Myocyte (in vitro differentiated cells): ENCODE data around the gene MMP27. TPM values are rescaled to one million over a fixed set of nuclear protein-coding genes. Genes with fewer than 3 reads are reported as not detected.

Source experiments
- total RNA-seq: library from RNA; depleted of rRNA; stranded (reverse); fragments of >200 nt; gene quantifications from 2 replicates; pipeline ENCODE4 v1.2.3, GENCODE V29; 2014

Gene MMP27
- total RNA-seq, 1 donor from 2014 or later: not detected

Other genes starting within 250 kb of the MMP27 start
- gene MMP7, start 175.0 kb downstream of the MMP27 start, total RNA-seq: not detected in 2 replicates
- gene MMP20, start 80.4 kb downstream of the MMP27 start, total RNA-seq: 0.13 TPM in 1 of 2 replicates, not detected in the other
- gene MMP8, start 19.2 kb upstream of the MMP27 start, total RNA-seq: not detected in 2 replicates
- gene MMP10, start 74.9 kb upstream of the MMP27 start, total RNA-seq: not detected in 2 replicates
- gene MMP1, start 92.4 kb upstream of the MMP27 start, total RNA-seq: 0.10 and 0.94 TPM in 2 replicates
- 0.31 TPM in 1 of 2 replicates, not detected in the other for gene MMP3, start 137.8 kb upstream of the MMP27 start, total RNA-seq
- not detected in 2 replicates for gene MMP12, start 169.2 kb upstream of the MMP27 start, total RNA-seq
- gene MMP13, start 250.0 kb upstream of the MMP27 start, total RNA-seq: not detected in 2 replicates